ENCODE results near the gene AOAH.
"Not testable (repeated sequence)": the region's sequence is repeated elsewhere in the genome, so short reads cannot be mapped to it uniquely, and the experiment has no call there.

Gene AOAH

GRCh38 chr7:36497176-36497575, 227.1 kb downstream of the AOAH start:
- not testable (repeated sequence) for DNase-seq

GRCh38 chr7:36496576-36496975, 227.7 kb downstream of the AOAH start:
- DNase-seq: no peak

GRCh38 chr7:36491317-36491716, 233.0 kb downstream of the AOAH start:
- no peak for DNase-seq

GRCh38 chr7:36490419-36490830, 233.9 kb downstream of the AOAH start:
- no peak for DNase-seq

- DNase-seq: not testable (repeated sequence)
Measured at GRCh38 chr7:36488672-36489071, 235.6 kb downstream of the AOAH start.

- peak; percentile 49 for DNase-seq
Measured at GRCh38 chr7:36487756-36488336, 236.4 kb downstream of the AOAH start.

- DNase-seq: no peak
Measured at GRCh38 chr7:36486336-36486735, 238.0 kb downstream of the AOAH start.

- no peak for DNase-seq
Measured at GRCh38 chr7:36484265-36484664, 240.0 kb downstream of the AOAH start.

- DNase-seq: not testable (repeated sequence)
Measured at GRCh38 chr7:36483853-36484252, 240.4 kb downstream of the AOAH start.

GRCh38 chr7:36478745-36479144, 245.5 kb downstream of the AOAH start:
- DNase-seq: no peak

GRCh38 chr7:36475381-36475780, 248.9 kb downstream of the AOAH start:
- DNase-seq: no peak

- no peak for DNase-seq
Measured at GRCh38 chr7:36475011-36475342, 249.3 kb downstream of the AOAH start.

- DNase-seq: no peak
Measured at GRCh38 chr7:36474283-36475010, 249.8 kb downstream of the AOAH start.

- no peak for DNase-seq
Measured at GRCh38 chr7:36473454-36474282, 250.6 kb downstream of the AOAH start.

- DNase-seq: no peak
Measured at GRCh38 chr7:36472141-36472729, 252.1 kb downstream of the AOAH start.

- no peak for DNase-seq
Measured at GRCh38 chr7:36469236-36469635, 255.1 kb downstream of the AOAH start.

GRCh38 chr7:36468370-36469101, 255.8 kb downstream of the AOAH start:
- DNase-seq: no peak

- not testable (repeated sequence) for DNase-seq
Measured at GRCh38 chr7:36466001-36466400, 258.3 kb downstream of the AOAH start.

- no peak for DNase-seq
Measured at GRCh38 chr7:36464271-36464670, 260.0 kb downstream of the AOAH start.

All from DMS 273 treated with DMSO at 0.1 percent for 48 hours (cell line).